NCI-H82 (cell line): ENCODE measurements around the gene ATP6AP1.

Source experiments
- DNase-seq: peaks from one replicate; lab custom pipeline; 2025; lab: John Stamatoyannopoulos, UW

ATP6AP1 gene

DNA sequence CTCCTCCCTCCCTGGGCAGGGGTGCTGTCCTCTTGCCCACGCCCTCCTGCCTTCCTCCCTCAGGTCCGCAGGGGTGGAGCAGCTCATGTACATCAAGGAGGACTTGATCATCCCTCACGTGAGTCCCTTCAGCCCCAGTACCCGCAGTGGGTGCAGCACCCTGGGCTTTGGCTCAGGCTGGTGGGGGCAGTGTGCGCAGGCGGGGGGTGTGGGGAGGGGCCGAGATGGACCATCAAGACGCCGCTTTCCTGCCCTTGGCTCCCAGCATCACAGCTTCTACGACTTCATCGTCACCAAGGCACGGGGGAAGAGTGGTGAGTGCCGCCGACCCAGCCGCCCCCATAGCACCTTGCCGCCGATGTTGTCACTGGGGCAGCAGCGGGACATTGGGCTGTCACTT lies 21.1 kb downstream of the ATP6AP1 start:
- no peak for DNase-seq

DNA sequence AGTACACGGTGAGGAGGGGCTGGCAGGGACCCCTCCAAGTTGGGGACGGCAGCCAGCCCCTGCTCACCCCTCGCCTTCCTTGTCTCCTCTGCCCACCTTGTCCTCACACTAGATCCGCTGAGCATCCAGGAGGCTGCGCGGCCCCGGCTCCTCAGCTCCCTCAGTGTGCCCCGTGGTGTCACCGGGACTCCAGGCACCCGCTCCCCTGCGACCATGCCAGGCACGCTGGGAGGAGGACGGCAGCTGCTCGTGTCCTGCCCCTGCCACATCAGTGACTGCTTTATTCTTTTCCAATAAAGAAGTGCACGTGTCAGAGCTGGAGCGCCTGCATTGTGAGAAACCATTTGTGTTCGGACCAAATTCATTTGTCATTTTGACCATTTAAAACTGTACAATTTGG lies 21.8 kb downstream of the ATP6AP1 start:
- no peak for DNase-seq

DNA sequence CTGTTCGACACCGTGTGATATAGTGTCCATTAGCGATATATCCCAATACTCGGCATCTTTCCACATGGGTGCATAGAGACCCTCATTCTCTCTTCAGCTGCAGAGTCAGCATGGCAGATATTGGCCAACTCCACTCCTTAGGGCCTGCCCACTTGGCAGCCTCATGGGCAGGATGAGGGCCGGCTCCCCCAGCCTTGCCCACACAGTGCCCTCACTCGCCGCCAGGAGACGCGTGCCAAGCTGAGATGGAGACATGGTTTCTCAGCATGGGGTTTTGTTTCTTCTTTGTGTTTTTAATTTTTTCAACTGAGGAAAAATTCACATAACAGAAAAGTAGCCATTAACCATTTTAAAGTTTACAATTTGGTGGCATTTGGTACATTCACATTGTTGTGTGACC lies 24.3 kb downstream of the ATP6AP1 start:
- no peak for DNase-seq

DNA sequence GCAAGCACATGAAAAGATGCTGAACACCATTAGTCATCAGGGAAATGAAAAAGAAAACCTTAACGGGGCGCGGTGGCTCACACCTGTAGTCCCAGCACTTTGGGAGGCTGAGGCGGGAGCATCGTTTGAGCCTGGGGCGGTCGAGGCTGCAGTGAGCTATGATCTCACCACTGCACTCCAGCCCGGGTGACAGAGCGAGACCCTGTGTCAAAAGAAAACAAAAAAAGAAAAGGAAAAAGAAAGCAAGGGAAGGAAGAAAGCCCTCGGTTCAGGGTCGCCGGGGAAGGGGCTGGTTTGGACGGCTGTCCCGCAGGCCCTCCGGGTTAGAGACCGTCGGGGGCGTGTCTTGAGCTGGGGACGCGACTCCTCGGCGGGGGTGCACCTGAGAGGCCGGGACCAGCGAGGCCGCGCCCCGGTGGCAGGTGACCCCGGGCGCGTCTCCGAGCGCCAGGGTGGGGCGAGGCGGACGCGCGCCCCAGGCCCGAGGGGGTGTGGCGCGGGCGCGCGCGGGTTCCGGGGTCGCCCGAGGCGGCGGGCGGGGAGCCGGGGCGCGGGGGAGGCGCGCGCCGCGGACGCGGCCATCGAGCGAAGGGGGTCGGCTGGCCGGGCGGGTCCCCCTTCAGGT lies 29.1 kb downstream of the ATP6AP1 start:
- peak; percentile 63 for DNase-seq

DNA sequence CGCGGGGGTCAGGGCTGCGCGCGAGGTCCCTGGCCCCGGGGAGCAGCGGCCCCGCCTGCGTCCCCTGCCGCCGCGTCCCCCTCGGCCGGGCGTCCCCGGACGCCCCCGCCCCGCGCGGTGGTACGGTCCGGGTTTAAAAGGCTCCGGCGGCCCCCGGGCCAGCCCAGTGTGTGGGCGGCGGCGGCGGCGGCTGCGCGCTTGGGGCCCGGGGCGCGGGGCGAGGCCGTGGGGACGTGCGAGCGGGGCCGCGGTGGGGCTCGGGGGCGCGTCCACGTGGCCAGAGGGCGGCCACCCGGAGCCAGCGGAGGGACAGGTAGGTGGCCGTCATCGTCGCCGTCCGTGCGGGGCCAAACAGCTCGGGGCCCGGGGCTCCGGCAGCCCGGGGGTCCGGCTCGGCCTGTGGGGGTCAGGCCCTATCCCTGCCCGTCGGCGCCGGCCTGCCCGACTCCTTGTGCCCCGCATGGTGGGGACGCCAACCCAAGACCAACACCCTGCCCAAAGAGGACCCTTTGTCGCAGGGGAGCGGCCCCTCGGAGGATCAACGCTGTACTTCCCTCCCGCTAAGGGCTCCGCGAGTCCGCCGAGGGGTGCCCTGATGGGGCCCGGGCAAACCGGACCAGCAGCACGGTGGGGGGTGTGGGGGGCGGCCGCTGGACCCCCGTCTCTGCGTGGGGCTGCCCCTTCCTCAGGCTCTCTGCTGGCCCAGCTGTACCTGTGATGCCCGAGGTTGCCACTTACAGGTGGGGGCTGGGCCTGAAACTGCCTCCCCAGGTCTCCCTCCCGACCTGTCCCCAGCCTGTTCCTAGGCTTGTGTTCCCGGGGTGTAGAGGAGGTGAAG lies 29.9 kb downstream of the ATP6AP1 start, which contains the start of gene PLXNA3:
TSS of gene PLXNA3 (plus strand) at position 166 of the 838 bp plus-strand sequence. CDS start 1,903 bp downstream, outside the sequence.
- peak; percentile 54 for DNase-seq

DNA sequence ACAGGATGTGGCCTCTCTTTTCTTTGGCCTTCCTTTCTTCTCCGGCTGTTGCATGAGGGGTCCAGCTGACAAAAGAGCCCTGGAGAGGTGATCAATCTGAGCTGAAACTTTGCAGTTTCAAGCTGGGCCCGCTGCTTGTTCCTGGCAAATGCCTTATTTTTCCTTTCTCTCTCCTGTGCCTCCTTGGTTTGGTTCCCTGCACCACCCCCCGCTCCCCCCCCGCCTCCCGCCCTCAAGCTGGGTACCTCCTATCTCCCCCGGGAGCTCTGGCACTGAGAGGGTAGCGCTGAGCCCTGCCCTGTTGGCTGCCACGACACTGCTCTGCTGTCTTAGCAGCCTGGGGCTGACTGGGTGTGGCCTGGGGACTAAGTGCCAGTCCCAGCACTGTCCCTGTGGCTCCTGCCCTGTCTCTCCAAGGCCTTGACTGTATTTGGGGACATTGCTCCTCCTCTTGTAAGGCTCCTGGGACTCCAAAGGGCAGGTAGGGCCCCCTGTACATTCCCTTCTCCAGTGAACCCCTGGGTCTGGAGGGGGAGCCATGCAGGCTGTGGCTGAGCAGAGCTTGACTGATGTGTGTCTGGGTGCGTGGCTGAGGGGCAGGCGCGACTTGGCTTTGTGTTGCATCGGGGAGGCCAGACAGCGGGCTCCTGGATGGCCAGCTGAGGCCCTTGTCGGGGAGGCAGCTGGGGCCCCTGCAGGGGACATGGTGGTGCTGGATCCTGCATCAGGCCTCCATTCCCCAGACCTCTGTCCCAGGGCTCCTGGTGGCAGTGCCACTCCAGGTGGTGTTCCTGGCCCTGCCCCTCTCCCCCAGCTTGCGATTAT lies 30.7 kb downstream of the ATP6AP1 start:
- peak; percentile 59 for DNase-seq

DNA sequence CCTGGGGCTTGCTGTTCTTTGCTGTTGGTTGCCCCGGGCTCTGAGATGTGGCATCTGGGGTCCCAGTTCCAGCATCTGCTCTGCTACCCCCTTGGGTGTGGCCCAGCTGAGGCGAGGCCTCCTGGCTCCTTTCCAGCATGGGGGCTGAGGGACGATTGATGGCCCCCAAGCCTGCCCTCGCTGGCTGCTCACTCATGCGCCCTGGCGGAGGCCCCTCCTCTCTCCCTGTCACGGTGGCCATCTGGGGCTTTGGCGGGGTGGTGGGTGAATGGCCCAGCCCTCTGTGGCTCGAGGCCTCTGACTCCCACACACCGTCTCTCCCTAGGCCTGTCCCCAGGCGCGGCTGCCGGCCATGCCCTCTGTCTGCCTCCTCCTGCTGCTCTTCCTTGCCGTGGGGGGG lies 31.4 kb downstream of the ATP6AP1 start:
- peak; percentile 79 for DNase-seq

DNA sequence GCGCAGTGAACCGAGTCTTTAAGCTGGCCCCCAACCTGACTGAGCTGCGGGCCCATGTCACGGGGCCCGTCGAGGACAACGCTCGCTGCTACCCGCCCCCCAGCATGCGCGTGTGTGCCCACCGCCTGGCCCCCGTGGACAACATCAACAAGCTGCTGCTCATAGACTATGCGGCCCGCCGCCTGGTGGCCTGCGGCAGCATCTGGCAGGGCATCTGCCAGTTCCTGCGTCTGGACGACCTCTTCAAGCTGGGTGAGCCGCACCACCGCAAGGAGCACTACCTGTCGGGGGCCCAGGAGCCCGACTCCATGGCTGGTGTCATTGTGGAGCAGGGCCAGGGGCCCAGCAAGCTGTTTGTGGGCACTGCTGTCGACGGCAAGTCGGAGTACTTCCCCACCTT lies 31.8 kb downstream of the ATP6AP1 start:
- DNase-seq = peak; percentile 55

DNA sequence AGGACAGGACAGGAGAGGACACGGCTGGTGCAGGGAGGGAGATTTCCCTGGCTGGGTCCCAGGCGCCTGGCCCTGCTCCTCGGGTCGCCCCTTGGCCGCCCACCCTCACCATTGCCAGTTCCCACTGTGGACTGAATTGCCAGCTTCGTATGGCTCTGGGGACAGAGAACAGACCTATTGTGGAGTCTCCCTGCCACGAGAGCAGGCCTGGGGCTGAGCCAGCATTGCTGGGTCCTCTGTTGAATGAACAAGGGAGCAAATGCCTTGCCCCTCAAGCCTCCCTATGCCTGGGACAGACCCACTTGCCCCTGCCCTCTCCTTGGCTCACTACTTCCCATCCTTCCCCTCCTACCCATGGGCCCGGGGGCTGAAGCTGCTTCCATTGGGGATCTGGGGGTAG lies 33.9 kb downstream of the ATP6AP1 start:
- DNase-seq = no peak

DNA sequence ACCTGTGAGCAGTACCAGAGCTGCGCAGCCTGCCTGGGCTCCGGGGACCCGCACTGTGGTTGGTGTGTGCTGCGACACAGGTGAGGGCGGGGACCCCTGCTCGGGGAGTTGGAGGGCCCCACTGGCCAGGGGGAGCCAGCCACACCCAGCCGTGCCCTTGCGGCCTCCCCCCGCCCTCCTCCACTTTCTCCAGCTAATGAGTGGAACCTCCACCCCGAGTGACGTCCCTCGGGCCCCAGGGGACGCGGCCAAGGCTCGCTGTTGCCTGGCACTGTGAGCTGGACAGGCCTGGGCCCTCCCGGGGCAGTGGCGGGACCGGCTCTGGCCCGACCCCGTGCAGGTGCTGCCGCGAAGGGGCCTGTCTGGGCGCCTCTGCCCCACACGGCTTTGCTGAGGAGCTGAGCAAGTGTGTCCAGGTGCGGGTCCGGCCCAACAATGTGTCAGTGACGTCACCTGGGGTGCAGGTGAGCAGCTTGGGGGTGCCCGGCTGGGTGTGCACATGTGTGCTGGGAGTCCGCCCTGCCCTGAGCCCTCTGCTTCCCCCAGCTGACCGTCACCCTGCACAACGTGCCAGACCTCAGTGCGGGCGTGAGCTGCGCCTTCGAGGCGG lies 35.2 kb downstream of the ATP6AP1 start:
- no peak for DNase-seq

DNA sequence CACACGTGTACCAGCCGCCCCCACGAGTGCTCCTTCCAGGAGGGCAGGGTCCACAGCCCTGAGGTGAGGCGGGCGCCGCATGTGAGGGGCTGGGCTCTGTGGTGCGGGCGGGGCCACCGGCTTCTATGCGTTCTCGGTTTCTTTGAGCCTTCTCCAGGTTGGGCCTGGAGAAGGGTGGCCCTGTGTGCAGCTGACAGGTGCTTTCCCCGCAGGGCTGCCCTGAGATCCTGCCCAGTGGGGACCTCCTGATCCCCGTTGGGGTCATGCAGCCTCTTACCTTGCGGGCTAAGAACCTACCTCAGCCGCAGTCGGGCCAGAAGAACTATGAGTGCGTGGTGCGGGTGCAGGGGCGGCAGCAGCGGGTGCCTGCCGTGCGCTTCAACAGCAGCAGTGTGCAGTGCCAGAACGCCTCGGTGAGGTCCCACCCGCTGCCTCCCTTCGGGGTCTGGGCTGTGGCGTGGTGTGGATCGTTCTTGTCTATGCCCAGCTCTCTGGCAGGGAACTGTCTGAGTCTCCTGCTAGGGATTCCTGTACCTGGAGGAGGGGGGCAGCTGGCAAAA lies 36.4 kb downstream of the ATP6AP1 start:
- no peak for DNase-seq

DNA sequence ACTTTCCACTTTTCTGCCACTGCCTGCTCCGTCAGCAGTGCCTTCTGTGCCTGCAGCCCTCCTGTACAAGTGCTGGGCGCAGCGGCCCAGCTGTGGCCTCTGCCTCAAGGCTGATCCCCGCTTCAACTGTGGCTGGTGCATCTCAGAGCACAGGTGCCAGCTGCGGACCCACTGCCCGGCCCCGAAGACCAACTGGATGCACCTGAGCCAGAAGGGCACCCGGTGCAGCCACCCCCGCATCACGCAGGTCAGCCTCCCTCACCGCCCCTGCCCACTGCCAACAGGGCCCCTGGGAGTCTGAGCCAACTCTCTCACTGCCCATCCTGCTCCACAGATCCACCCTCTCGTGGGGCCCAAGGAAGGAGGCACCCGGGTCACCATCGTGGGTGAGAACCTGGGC lies 37.1 kb downstream of the ATP6AP1 start:
- no peak for DNase-seq

DNA sequence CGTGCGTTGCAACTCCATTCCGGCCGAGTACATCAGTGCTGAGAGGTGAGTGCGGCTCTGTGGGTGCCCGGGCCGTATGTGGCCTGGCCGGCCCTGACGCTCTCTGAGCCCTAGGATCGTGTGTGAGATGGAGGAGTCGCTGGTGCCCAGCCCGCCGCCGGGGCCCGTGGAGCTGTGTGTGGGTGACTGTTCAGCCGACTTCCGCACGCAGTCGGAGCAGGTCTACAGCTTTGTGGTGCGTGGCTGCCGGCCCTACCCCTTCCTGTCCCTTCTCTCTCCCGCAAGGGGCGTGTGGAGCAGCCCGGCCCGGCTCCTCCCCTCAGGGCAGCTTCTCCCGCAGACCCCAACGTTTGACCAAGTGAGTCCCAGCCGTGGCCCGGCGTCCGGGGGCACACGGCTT lies 37.6 kb downstream of the ATP6AP1 start:
- DNase-seq = no peak

DNA sequence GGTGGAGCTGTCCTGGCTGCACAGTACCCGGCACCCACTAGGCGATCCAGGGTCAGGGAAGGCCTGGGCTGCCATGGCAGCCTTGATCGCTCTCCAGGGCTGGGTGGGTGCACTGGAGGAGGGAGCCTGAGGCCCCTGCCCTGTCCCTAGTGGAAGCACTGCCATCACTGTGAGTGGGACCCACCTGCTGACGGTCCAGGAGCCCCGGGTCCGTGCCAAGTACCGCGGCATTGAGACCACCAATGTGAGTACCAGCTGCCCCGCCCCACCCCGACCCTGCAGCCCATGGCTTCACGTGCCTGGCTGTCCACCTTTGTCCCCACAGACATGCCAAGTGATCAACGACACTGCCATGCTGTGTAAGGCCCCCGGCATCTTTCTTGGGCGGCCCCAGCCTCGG lies 38.4 kb downstream of the ATP6AP1 start:
- DNase-seq = no peak

DNA sequence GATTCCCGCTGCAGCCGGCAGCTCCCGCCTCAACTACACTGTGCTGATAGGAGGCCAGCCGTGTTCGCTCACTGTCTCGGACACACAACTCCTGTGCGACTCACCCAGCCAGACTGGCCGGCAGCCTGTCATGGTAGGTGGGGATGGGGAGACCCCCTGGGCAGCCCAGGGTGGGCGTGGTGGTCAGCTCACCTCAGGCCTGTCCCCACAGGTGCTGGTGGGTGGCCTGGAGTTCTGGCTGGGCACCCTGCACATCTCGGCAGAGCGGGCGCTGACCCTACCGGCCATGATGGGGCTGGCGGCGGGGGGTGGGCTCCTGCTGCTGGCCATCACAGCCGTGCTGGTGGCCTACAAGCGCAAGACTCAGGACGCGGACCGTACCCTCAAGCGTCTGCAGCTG lies 39.1 kb downstream of the ATP6AP1 start:
- DNase-seq = no peak

DNA sequence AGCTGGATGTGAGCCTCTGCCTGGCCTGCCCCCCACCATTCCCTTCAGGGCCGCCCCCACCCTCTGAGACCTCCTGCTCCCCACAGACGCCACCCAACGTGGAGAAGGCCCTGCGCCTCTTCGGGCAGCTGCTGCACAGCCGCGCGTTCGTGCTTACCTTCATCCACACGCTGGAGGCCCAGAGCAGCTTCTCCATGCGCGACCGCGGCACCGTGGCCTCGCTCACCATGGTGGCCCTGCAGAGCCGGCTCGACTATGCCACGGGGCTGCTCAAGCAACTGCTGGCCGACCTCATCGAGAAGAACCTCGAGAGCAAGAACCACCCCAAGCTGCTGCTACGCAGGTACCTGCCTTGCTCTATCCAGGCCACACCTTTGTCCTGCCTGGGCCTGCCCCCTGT lies 39.7 kb downstream of the ATP6AP1 start:
- DNase-seq = no peak

DNA sequence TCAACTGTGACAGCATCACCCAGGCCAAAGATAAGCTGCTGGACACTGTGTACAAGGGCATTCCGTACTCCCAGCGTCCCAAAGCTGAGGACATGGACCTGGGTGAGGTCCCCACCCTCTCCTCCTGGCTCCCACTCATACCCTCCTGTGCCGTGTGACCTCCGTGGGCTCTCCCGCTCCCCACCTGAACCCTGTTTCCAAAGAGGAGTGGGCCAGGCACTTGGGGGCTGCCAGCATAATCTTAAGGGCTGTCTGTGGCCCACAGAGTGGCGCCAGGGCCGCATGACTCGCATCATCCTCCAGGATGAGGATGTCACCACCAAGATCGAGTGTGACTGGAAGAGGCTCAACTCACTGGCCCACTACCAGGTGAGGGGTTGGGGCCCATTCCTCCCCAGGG lies 40.6 kb downstream of the ATP6AP1 start:
- DNase-seq = no peak

DNA sequence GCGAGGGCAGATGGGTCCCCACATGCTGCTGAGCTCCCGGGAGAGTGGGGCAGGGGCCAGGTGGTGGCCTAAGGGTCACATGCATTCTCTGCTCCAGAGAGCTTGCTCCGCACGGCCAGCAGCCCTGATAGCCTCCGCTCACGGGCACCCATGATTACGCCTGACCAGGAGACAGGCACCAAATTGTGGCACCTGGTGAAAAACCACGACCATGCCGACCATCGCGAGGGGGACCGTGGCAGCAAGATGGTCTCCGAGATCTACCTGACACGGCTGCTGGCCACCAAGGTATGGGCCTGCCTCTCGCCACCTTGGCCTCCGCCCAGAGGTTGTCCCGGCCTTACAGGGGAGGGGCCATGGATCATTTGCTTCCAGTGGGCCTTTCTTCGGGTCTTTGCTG lies 41.4 kb downstream of the ATP6AP1 start:
- DNase-seq = no peak

DNA sequence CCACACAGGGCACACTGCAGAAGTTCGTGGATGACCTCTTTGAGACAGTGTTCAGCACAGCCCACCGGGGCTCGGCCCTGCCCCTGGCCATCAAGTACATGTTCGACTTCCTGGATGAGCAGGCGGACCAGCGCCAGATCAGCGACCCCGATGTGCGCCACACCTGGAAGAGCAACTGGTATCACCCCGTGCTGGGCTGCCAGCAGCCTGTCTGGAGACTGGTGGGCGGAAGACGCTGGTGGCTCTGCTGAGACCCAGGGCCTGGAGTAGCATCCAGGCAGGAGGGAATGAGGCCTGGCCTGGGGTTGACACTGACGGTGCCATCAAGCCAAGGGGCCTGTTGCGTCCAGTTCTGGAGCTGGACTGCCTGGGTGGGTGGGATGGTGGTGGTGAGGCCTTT lies 42.0 kb downstream of the ATP6AP1 start:
- DNase-seq = no peak

DNA sequence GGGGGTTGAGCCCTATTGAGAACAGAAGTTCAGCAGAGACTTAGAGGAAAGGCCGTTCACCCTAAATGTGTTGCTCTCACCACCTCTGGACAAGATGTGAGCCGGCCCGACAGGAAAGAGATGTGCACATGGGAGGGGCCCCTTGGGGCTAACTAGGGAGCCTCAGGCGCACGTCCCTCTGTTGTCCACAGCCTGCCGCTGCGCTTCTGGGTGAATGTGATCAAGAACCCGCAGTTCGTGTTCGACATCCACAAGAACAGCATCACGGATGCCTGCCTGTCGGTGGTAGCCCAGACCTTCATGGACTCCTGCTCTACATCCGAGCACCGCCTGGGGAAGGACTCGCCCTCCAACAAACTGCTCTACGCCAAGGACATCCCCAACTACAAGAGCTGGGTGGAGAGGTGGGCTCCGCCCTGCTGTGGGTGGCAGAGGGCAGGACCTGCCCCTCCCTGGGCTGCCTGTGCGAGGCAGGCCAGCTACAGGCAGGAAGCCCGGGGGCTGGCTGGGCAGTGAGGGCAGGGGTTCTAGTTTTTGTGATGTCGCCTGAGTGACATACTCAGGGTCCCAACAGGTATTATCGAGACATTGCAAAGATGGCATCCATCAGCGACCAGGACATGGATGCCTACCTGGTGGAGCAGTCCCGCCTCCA lies 42.6 kb downstream of the ATP6AP1 start:
- no peak for DNase-seq
